GM12874 (cell line): Measurements from ENCODE around the gene FARSB.

Experiments used
- CTCF ChIP-seq: IDR thresholded peaks from 2 replicates; pipeline ENCODE4 v1.5.1; 2011; ENCODE audit warnings: low read depth, mild to moderate bottlenecking, control low read depth, low read length, moderate library complexity; ENCODE audit not compliant: insufficient read depth

FARSB gene

GRCh38 chr2:222568865-222569264, 87.0 kb downstream of the FARSB start:
- TF ChIP-seq CTCF, result no peak

DNA sequence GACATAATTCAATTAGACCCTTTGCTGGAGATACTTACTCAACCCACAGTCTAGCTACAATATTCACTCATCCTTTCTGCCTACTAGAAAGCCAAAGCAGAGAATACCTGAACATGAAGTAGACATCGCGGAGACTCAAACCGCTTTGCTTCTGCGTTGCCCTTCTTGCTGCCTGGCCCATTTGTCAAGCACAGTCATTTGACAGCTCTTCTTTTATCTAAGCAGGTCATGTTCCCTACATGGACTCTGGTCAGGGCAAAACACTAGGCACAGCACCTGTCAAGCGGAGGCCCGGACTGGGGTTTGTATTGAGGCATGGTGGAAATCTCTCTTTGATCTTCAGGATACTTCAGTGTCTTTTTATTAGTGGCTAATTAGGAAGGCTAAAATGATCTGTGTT, 89.7 kb downstream of the FARSB start:
- no peak for TF ChIP-seq CTCF

DNA sequence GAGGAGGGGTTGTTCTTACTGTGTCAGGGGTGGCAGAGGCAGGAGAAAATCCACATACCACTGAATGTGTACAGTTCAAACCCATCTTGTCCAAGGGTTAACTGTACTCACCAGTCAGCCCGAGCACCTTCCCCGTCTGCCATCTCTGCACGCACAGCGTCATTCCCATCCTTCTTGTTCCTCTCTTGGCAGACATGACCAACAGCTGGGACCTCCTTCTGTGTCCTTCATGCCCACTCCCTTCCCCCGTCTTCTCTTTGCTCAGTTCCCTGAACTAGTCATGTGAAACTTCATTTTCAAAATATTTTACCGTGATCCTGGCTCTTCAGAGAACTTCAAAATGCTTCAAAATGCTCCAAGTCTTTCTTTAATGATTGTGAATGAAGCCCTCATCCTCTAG, 92.0 kb downstream of the FARSB start:
- TF ChIP-seq CTCF, result no peak

DNA sequence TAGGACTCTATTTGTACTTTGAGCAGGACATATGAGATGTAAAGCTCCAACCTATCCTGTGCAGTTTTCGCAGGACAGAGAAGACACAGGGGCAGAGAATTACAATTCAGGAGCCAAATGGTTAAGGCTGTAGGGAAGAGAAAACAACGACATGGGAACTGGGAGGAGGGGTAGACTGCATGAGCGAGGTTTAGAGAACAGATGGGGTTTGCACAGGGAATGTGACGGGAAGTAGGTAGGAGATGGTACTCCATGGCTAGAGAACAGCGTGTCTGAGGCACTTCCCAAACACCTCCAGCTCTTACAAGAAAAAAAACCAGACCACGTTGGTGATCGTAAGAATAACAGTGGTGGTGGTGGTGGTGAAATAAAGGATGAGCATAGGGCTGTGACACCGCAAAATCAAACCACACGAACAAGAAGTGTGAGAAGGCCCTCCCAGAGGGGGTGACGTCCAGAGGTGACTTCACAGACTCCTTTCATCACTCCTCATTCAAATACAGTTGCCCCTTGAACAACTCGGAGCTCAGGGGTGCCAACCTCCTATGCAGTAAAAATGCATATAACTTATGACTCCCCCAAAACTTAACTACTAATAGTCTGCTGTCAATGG, 92.7 kb downstream of the FARSB start:
- no peak for TF ChIP-seq CTCF

DNA sequence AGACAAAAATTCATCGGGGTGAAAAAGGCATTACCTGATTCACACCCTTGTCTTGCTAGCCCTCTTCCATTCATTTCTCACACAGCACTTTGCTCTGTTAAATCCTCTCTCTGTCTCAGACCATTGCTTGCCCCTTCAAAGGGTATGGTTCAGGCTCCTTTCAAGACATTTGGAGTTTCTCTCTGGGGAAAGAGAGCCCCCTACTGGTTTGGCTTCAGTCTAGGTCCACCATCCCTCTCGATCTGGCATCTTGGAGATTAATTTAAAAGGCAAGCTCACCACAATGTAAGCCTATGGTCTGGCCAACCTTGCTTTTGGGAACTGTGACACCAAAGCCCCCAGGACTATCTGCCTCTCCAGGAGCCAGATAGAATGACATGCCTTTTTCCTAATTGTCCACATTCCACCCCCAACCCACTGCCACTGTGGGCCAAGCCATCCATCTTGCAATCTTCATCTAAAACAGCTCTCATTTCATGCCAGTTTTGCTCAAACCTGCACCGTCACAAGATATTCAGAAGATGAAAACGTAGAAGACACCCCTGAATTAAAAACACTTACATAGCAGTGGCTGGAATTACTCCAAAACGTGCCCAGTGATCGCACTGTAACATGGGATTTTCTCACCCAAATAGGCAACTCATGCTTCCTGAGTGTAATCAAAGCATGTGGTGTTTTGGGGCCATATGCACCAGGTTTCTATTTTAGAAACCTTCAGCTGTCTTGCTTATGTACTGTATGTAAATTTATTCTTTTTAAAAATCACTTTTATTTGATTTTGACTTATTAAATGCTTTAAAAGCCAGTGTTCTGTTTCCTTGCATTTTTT, 93.9 kb downstream of the FARSB start:
- peak; percentile 63 for TF ChIP-seq CTCF

- no peak for TF ChIP-seq CTCF
These were observed 94.7 kb downstream of the FARSB start for GRCh38 chr2:222561151-222561550.

- TF ChIP-seq CTCF, result no peak
These were observed 101.4 kb downstream of the FARSB start for GRCh38 chr2:222554517-222554916.
